Spleen (tissue), 11 donors: ENCODE results near the gene TRIM69. TPM values are rescaled to one million over a fixed set of nuclear protein-coding genes. Genes with fewer than 3 reads are reported as not detected.
A peak's percentile ranks its signal among the peaks of the same experiment; 100 is the strongest.
"Not testable (repeated sequence)": the region's sequence is repeated elsewhere in the genome, so short reads cannot be mapped to it uniquely, and the experiment has no call there.

Experiments used
- DNase-seq: peaks from one replicate; pipeline ENCODE4 v3.0.0-alpha.2; 2020
- H3K27ac ChIP-seq, 8 donors: fragments of 200-600 bp; sonication (generic) in 7 of 8; 1 replicate in 4 of 8; 2 replicates in 4 of 8; pipeline versions ENCODE4 v1.5.0 to v1.8.0; 2016 to 2021; ENCODE audit warnings: inconsistent platforms in 4 of 8, mild to moderate bottlenecking in 4 of 8, moderate library complexity in 1 of 8
- H3K27me3 ChIP-seq, 7 donors: fragments of 200-600 bp; sonication (generic) in 6 of 7; replicated peaks in 1 of 7; 1 replicate in 4 of 7; 2 replicates in 3 of 7; pipeline versions ENCODE4 v1.5.0 to v1.8.0; 2016 to 2021; ENCODE audit warnings: inconsistent platforms in 3 of 7, mild to moderate bottlenecking in 1 of 7
- H3K36me3 ChIP-seq, 6 donors: fragments of 200-600 bp; sonication (generic) in 5 of 6; 1 replicate in 4 of 6; 2 replicates in 2 of 6; pipeline versions ENCODE4 v1.5.0 to v1.8.0; 2016 to 2021; ENCODE audit warnings: inconsistent platforms in 2 of 6
- H3K4me1 ChIP-seq, 6 donors: fragments of 200-600 bp; sonication (generic) in 5 of 6; 1 replicate in 3 of 6; 2 replicates in 3 of 6; pipeline versions ENCODE4 v1.5.0 to v1.8.0; 2016 to 2021; ENCODE audit warnings: inconsistent platforms in 3 of 6
- H3K4me3 ChIP-seq, 8 donors: fragments of 200-600 bp; sonication (generic) in 7 of 8; 1 replicate in 4 of 8; 2 replicates in 4 of 8; pipeline versions ENCODE4 v1.5.0 to v1.8.0; 2016 to 2021; ENCODE audit warnings: inconsistent platforms in 4 of 8, mild to moderate bottlenecking in 4 of 8, moderate library complexity in 2 of 8
- H3K9me3 ChIP-seq, 8 donors: fragments of 200-600 bp; sonication (generic) in 7 of 8; 1 replicate in 4 of 8; 2 replicates in 4 of 8; pipeline versions ENCODE4 v1.5.0 to v1.8.0; 2016 to 2021; ENCODE audit warnings: inconsistent platforms in 4 of 8
- CTCF ChIP-seq, 11 experiments: fragments of 200-600 bp in 7 of 11; fragments of 450-650 bp in 4 of 11; sonication (generic) in 4 of 11; IDR thresholded peaks in 8 of 11; conservative IDR thresholded peaks in 3 of 11; 1 replicate in 7 of 11; 2 replicates in 4 of 11; pipeline versions ENCODE4 v1.4.0 to v1.8.0; 2016 to 2021; ENCODE audit warnings: antibody characterized with exemption in 11 of 11, inconsistent platforms in 4 of 11, mild to moderate bottlenecking in 1 of 11
- POLR2A ChIP-seq, 3 donors: fragments of 450-650 bp; IDR thresholded peaks; one replicate each; pipeline ENCODE4 v1.5.1; 2017; ENCODE audit warnings: antibody characterized with exemption in 3 of 3, mild to moderate bottlenecking in 1 of 3
- POLR2AphosphoS5 ChIP-seq, 3 donors: sonication (generic); formaldehyde crosslinking; IDR thresholded peaks; one replicate each; pipeline ENCODE4 v1.5.1; 2017; ENCODE audit warnings: antibody characterized with exemption in 3 of 3
- WGBS, 5 donors: extraction: QIAGEN DNeasy Blood & Tissue Kit in 3 of 5; methylation state at CpG; one replicate each; pipeline versions ENCODE4 v1.1.5 to v1.1.7; 2013 to 2018; 5-methylcytosine and 5-hydroxymethylcytosine counted together
- intact Hi-C: fragments of 100-400 bp; cut with DNase I; formaldehyde crosslinking; loops from one replicate; pipeline ENCODE4 v1.15.0; 2023; ENCODE audit warnings: low total_unique reads
- polyA plus RNA-seq, 3 donors: library from polyadenylated mRNA; stranded (reverse); fragments of 200-250 nt; gene quantifications; one replicate each; pipeline ENCODE4 v1.2.1, GENCODE V29; 2013
- total RNA-seq, 7 donors: library from RNA; depleted of rRNA in 3 of 7; stranded (reverse); fragments of >200 nt in 3 of 7; fragmentation: NEBNext Ultra II Directional in 4 of 7; extraction: Animal tissue kit (Norgen Biotek cat#: 25700) in 4 of 7; gene quantifications; one replicate each; pipeline versions ENCODE4 v1.1.0 to v1.2.1, GENCODE V29; 2016 to 2021
- donor health status: healthy with polysubstance abuse.
- donor health status: DM: no; HTN: no; CAD: no; lungs with moderate emphysema.
- donor health status: DM: no; HTN: no; CAD: no.
- donor health status: Bipolar disorder and iron deficiency.
- donor health status: healthy.
- donor health status: DM: no; HTN: no; CAD: no.
- donor health status: DM: yes; HTN: yes; CAD: no.

The TRIM69 gene
- total and polyA plus RNA-seq, 10 donors = 16.4 to 54.9 (median 44.7) TPM

DNA sequence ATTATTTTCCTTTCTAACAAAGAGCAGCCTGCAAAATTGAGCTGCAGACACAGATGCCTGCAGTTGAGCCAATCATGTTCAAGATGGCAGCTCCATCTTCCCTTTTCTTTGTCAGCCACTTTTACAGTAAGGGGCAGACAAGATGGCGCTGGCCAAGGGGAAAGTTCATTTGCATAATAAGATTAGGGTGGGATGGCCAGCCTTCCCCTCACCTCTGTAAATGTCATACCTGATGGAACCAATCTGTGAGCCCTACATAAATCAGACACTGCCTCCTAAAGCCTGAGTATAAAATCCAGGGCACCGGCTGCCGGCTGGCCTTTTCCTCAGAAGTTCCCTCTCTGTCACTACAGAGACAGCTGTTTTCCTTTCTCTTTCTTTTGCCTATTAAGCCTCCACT, 41.0 kb upstream of the TRIM69 start:
- TF ChIP-seq POLR2AphosphoS5 (IDR thresholded peaks at IDR 0.05) = no peak
- no peak for TF ChIP-seq CTCF (IDR thresholded peaks at IDR 0.05 in 8 of 11, conservative IDR thresholded peaks at IDR 0.05 in 3 of 11)
- TF ChIP-seq POLR2A (IDR thresholded peaks at IDR 0.05) = no peak
- Histone ChIP-seq H3K4me3 (no peak overlapping the region), H3K4me1 (peaks cover 0 to 12% (median under 1%) of the 10 kb centered on the region in 6 donors), H3K36me3 (no peaks in the 10 kb centered on the region), H3K9me3 (peaks cover 0 to 17% (median 7%) of the 10 kb centered on the region in 8 donors), H3K27ac (peak overlapping the region in 5 of 8 donors; percentile 8 to 50 (median 22)), H3K27me3 (no peaks in the 10 kb centered on the region)
- 79 to 88% (median 85%) methylated on average over 3 of the region's 3 CpGs for WGBS, 5 donors
- intact Hi-C loops = no loop called here
- DNase-seq = no peak

GRCh38 chr15:44697014-44697413, 39.3 kb upstream of the TRIM69 start:
- peaks cover 0 to 6% (median 0%) of the 10 kb centered on the region in 6 donors for H3K4me1 ChIP-seq
- no peak overlapping the region for H3K4me3 ChIP-seq
- intact Hi-C loops = no loop called here
- DNase-seq = no peak
- H3K27me3 ChIP-seq = no peaks in the 10 kb centered on the region
- TF ChIP-seq CTCF (IDR thresholded peaks at IDR 0.05 in 8 of 11, conservative IDR thresholded peaks at IDR 0.05 in 3 of 11) (no peak), POLR2AphosphoS5 (IDR thresholded peaks at IDR 0.05) (no peak), POLR2A (IDR thresholded peaks at IDR 0.05) (no peak)
- no peaks in the 10 kb centered on the region for H3K36me3 ChIP-seq
- H3K9me3 ChIP-seq = peaks cover 0 to 27% (median 20%) of the 10 kb centered on the region in 8 donors
- peak overlapping the region in 1 of 8 donors; percentile 6 for H3K27ac ChIP-seq

GRCh38 chr15:44698641-44699040, 37.7 kb upstream of the TRIM69 start:
- intact Hi-C loops = no loop called here
- H3K4me1 ChIP-seq = peaks cover 0 to 6% (median 0%) of the 10 kb centered on the region in 6 donors
- H3K27me3 ChIP-seq = no peaks in the 10 kb centered on the region
- H3K36me3 ChIP-seq = no peaks in the 10 kb centered on the region
- no peak for DNase-seq
- no peak overlapping the region for H3K27ac ChIP-seq
- TF ChIP-seq POLR2AphosphoS5 (IDR thresholded peaks at IDR 0.05) (no peak), POLR2A (IDR thresholded peaks at IDR 0.05) (no peak), CTCF (IDR thresholded peaks at IDR 0.05 in 8 of 11, conservative IDR thresholded peaks at IDR 0.05 in 3 of 11) (no peak)
- peaks cover 0 to 42% (median 22%) of the 10 kb centered on the region in 8 donors for H3K9me3 ChIP-seq
- no peak overlapping the region for H3K4me3 ChIP-seq
- WGBS, 5 donors = 85 to 95% (median 88%) methylated on average over 2 of the region's 2 CpGs

GRCh38 chr15:44700676-44701075, 35.7 kb upstream of the TRIM69 start:
- DNase-seq, H3K4me3 ChIP-seq, intact Hi-C loops, H3K36me3 ChIP-seq, H3K27ac ChIP-seq, H3K4me1 ChIP-seq, H3K27me3 ChIP-seq: not testable (repeated sequence)
- peaks cover 0 to 48% (median 25%) of the 10 kb centered on the region in 8 donors for H3K9me3 ChIP-seq

DNA sequence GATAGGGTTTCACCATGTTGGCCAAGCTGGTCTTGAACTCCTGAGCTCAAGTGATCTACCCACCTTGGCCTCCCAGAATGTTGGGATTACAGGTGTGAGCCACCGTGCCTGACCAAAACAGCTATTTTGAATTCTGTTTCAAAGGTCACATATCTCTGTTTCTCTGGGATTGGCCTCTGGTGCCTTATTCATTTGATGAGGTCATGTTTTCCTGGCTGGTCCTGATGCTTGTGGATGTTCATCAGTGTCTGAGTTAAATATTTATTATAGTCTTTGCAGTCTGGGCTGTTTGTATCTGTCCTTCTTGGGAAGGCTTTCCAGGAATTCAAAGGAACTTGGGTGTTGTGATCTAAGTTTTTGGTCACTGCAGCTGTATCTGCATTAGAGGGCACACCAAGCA, 30.3 kb upstream of the TRIM69 start:
- peaks cover 0 to 17% (median 0%) of the 10 kb centered on the region in 6 donors for H3K36me3 ChIP-seq
- no peak overlapping the region for H3K27ac ChIP-seq
- H3K9me3 ChIP-seq = peaks cover 0 to 29% (median 11%) of the 10 kb centered on the region in 8 donors
- intact Hi-C loops = no loop called here
- no peak overlapping the region for H3K4me3 ChIP-seq
- no peaks in the 10 kb centered on the region for H3K27me3 ChIP-seq
- TF ChIP-seq POLR2A (IDR thresholded peaks at IDR 0.05) (no peak), POLR2AphosphoS5 (IDR thresholded peaks at IDR 0.05) (no peak), CTCF (IDR thresholded peaks at IDR 0.05 in 8 of 11, conservative IDR thresholded peaks at IDR 0.05 in 3 of 11) (no peak)
- 88 to 100% (median 94%) methylated on average over 1 of the region's 1 CpG for WGBS, 5 donors
- no peak for DNase-seq
- H3K4me1 ChIP-seq = peaks cover 8 to 33% (median 14%) of the 10 kb centered on the region in 6 donors
